Ovary (tissue), 9 donors: ENCODE measurements around the gene BNC2. TPM values are rescaled to one million over a fixed set of nuclear protein-coding genes. Genes with fewer than 3 reads are reported as not detected.

ENCODE experiments used
- DNase-seq, 5 donors: peaks; one replicate each; pipeline ENCODE4 v3.0.0-alpha.2; 2019 to 2020
- H3K27ac ChIP-seq, 2 donors: fragments of 200-600 bp; one replicate each; pipeline versions ENCODE4 v1.5.1 to v1.8.0; 2019 to 2022
- H3K27me3 ChIP-seq: fragments of 200-600 bp; one replicate; pipeline ENCODE4 v1.8.0; 2022
- H3K36me3 ChIP-seq: fragments of 200-600 bp; sonication (generic); one replicate; pipeline ENCODE4 v1.5.1; 2019
- H3K4me1 ChIP-seq: one replicate; pipeline ENCODE4 v1.8.1; 2013; ENCODE audit warnings: mild to moderate bottlenecking, moderate library complexity; ENCODE audit not compliant: insufficient read depth
- H3K4me3 ChIP-seq: fragments of 200-600 bp; sonication (generic); one replicate; pipeline ENCODE4 v1.5.1; 2017
- H3K9me3 ChIP-seq, 2 donors: fragments of 200-600 bp in 1 of 2; sonication (generic) in 1 of 2; one replicate each; pipeline versions ENCODE4 v1.5.1 to v1.8.1; 2013 to 2019; ENCODE audit warnings: mild to moderate bottlenecking in 1 of 2, moderate library complexity in 1 of 2
- CTCF ChIP-seq, 3 donors: fragments of 450-650 bp in 2 of 3; fragments of 200-600 bp in 1 of 3; IDR thresholded peaks; one replicate each; pipeline versions ENCODE4 v1.5.1 to v1.8.0; 2016 to 2022; ENCODE audit warnings: antibody characterized with exemption in 3 of 3, mild to moderate bottlenecking in 1 of 3
- EP300 ChIP-seq: sonication (generic); formaldehyde crosslinking; IDR thresholded peaks from one replicate; pipeline ENCODE4 v1.6.1; 2017; ENCODE audit warnings: antibody characterized with exemption
- POLR2A ChIP-seq: fragments of 450-650 bp; IDR thresholded peaks from one replicate; pipeline ENCODE4 v1.6.1; 2017; ENCODE audit warnings: antibody characterized with exemption, mild to moderate bottlenecking, moderate library complexity
- WGBS, 3 donors: extraction: QIAGEN DNeasy Blood & Tissue Kit in 1 of 3; methylation state at CpG; one replicate each; pipeline versions ENCODE4 v1.1.5 to v1.1.7; 2013 to 2017; 5-methylcytosine and 5-hydroxymethylcytosine counted together
- intact Hi-C, 4 donors: fragments of 100-400 bp; cut with DNase I; formaldehyde crosslinking; loops; one replicate each; pipeline versions ENCODE4 v1.11.0 to v1.15.1; 2022 to 2023
- polyA plus RNA-seq, 2 donors: library from polyadenylated mRNA; stranded (reverse); fragments of 200-250 nt in 1 of 2; fragments of 350-450 nt in 1 of 2; fragmentation: Illumina TruSeq in 1 of 2; extraction: RNeasy Lipid Tissue Mini Kit (QIAGEN cat#74804) in 1 of 2; gene quantifications; one replicate each; pipeline ENCODE4 v1.2.3, GENCODE V29; 2013 to 2014
- total RNA-seq, 7 donors: library from RNA; depleted of rRNA in 2 of 7; stranded (reverse); fragments of >200 nt in 2 of 7; fragmentation: NEBNext Ultra II Directional in 3 of 7; extraction: Animal tissue kit (Norgen Biotek cat#: 25700) in 3 of 7; gene quantifications; one replicate each; pipeline versions ENCODE4 v1.1.0 to v1.2.4, GENCODE V29; 2016 to 2023
- donor health status: DM: no; HTN: no; CAD: no; lungs with moderate emphysema.
- donor health status: DM: no; HTN: no; CAD: no.
- donor health status: Bipolar disorder and iron deficiency.
- donor health status: DM: yes; HTN: yes; CAD: no.
- donor health status: DM: no; HTN: no; CAD: no.
- donor health status: DM: yes; HTN: yes; CAD: no.

BNC2 gene
- total and polyA plus RNA-seq, 9 donors: 17.2 to 232 (median 197) TPM

- no peak for DNase-seq
- H3K9me3 ChIP-seq: no peaks in the 10 kb centered on the region
- 13 to 41% (median 26%) methylated on average over 2 of the region's 2 CpGs for WGBS, 3 donors
- intact Hi-C loops: no loop called here
- no peaks in the 10 kb centered on the region for H3K36me3 ChIP-seq
- peak overlapping the region in 1 of 2 donors; percentile 50 for H3K27ac ChIP-seq
- no peaks in the 10 kb centered on the region for H3K27me3 ChIP-seq
- TF ChIP-seq CTCF (IDR thresholded peaks at IDR 0.05): no peak
- no peak for TF ChIP-seq EP300
- TF ChIP-seq POLR2A: no peak
- H3K4me1 ChIP-seq: peaks cover 6% of the 10 kb centered on the region
- H3K4me3 ChIP-seq: no peak overlapping the region
Observed at GRCh38 chr9:16532681-16533450, 337.6 kb downstream of the BNC2 start.

- Histone ChIP-seq H3K36me3 (no peaks in the 10 kb centered on the region), H3K4me1 (peaks cover 8% of the 10 kb centered on the region), H3K4me3 (no peak overlapping the region), H3K9me3 (no peaks in the 10 kb centered on the region), H3K27me3 (no peaks in the 10 kb centered on the region), H3K27ac (peak overlapping the region in 1 of 2 donors; percentile 45)
- no peak for DNase-seq
- TF ChIP-seq CTCF (IDR thresholded peaks at IDR 0.05) (no peak), EP300 (no peak), POLR2A (no peak)
- whole genome bisulfite sequencing, 3 donors: 15 to 44% (median 23%) methylated on average over 3 of the region's 3 CpGs
- intact Hi-C loops: no loop called here
Observed at GRCh38 chr9:16532272-16532671, 338.2 kb downstream of the BNC2 start.

- Histone ChIP-seq H3K27ac (peak overlapping the region in 1 of 2 donors; percentile 8), H3K27me3 (no peaks in the 10 kb centered on the region), H3K4me3 (no peak overlapping the region), H3K4me1 (peaks cover 9% of the 10 kb centered on the region), H3K36me3 (no peaks in the 10 kb centered on the region), H3K9me3 (no peaks in the 10 kb centered on the region)
- WGBS, 3 donors: 16 to 33% (median 17%) methylated on average over 13 of the region's 13 CpGs
- peak in 4 of 5 donors; percentile 36 to 62 (median 54) for DNase-seq
- TF ChIP-seq EP300 (no peak), POLR2A (no peak), CTCF (IDR thresholded peaks at IDR 0.05) (no peak)
- intact Hi-C loops: no loop called here
Observed at GRCh38 chr9:16530669-16531642, 339.5 kb downstream of the BNC2 start.

GRCh38 chr9:16527573-16527972, 342.9 kb downstream of the BNC2 start:
- Histone ChIP-seq H3K4me3 (no peak overlapping the region), H3K27ac (peak overlapping the region in 1 of 2 donors; percentile 24), H3K4me1 (peaks cover 6% of the 10 kb centered on the region), H3K9me3 (no peaks in the 10 kb centered on the region), H3K27me3 (no peaks in the 10 kb centered on the region), H3K36me3 (no peaks in the 10 kb centered on the region)
- 95 to 98% (median 97%) methylated on average over 9 of the region's 9 CpGs for WGBS, 3 donors
- no peak for DNase-seq
- no peak for TF ChIP-seq CTCF (IDR thresholded peaks at IDR 0.05)
- no peak for TF ChIP-seq EP300
- no peak for TF ChIP-seq POLR2A
- intact Hi-C loops: no loop called here
